ENCODE results near the gene UGGT2.

The UGGT2 gene

GRCh38 chr13:95834134-95834765, 219.0 kb downstream of the UGGT2 start:
- DNase-seq (ENCODE audit: low read depth): peak; percentile 76
- no peak overlapping the region for H3K4me3 ChIP-seq (ENCODE audit: low read depth, low read length)
- peak; percentile 96 for TF ChIP-seq CTCF (conservative IDR thresholded peaks at IDR 0.05; ENCODE audit: low read depth, low read length)

- TF ChIP-seq CTCF (conservative IDR thresholded peaks at IDR 0.05; ENCODE audit: low read depth, low read length): no peak
- peak; percentile 46 for DNase-seq (ENCODE audit: low read depth)
- no peak overlapping the region for H3K4me3 ChIP-seq (ENCODE audit: low read depth, low read length)
These were observed 219.5 kb downstream of the UGGT2 start for GRCh38 chr13:95833719-95834118.

- no peak overlapping the region for H3K4me3 ChIP-seq (ENCODE audit: low read depth, low read length)
These were observed 220.1 kb downstream of the UGGT2 start for GRCh38 chr13:95833126-95833525.

GRCh38 chr13:95822303-95822702, 230.9 kb downstream of the UGGT2 start:
- H3K4me3 ChIP-seq (ENCODE audit: low read depth, low read length): no peak overlapping the region
- DNase-seq (ENCODE audit: low read depth): no peak
- no peak for TF ChIP-seq CTCF (conservative IDR thresholded peaks at IDR 0.05; ENCODE audit: low read depth, low read length)

More at GRCh38 chr13:95833126-95833525, 220.1 kb downstream of the UGGT2 start:
- peak; percentile 8 for DNase-seq (ENCODE audit: low read depth)
- no peak for TF ChIP-seq CTCF (conservative IDR thresholded peaks at IDR 0.05; ENCODE audit: low read depth, low read length)

GRCh38 chr13:95814495-95814894, 238.7 kb downstream of the UGGT2 start:
- TF ChIP-seq CTCF (conservative IDR thresholded peaks at IDR 0.05; ENCODE audit: low read depth, low read length): no peak
- no peak for DNase-seq (ENCODE audit: low read depth)
- H3K4me3 ChIP-seq (ENCODE audit: low read depth, low read length): no peak overlapping the region

GRCh38 chr13:95813139-95813538, 240.1 kb downstream of the UGGT2 start:
- H3K4me3 ChIP-seq (ENCODE audit: low read depth, low read length): no peak overlapping the region
- no peak for TF ChIP-seq CTCF (conservative IDR thresholded peaks at IDR 0.05; ENCODE audit: low read depth, low read length)
- DNase-seq (ENCODE audit: low read depth): no peak

GRCh38 chr13:95809429-95809828, 243.8 kb downstream of the UGGT2 start:
- no peak for DNase-seq (ENCODE audit: low read depth)
- no peak for TF ChIP-seq CTCF (conservative IDR thresholded peaks at IDR 0.05; ENCODE audit: low read depth, low read length)
- H3K4me3 ChIP-seq (ENCODE audit: low read depth, low read length): no peak overlapping the region

Measured in choroid plexus epithelial cell (primary cell).